Muscle layer of colon (tissue), 2 donors: ENCODE data around the gene LPIN2.
A peak's percentile ranks its signal among the peaks of the same experiment; 100 is the strongest.

Experiments used
- H3K27ac ChIP-seq: one replicate; pipeline ENCODE4 v1.7.0; 2013; ENCODE audit warnings: low read depth, mild to moderate bottlenecking, low read length, moderate library complexity
- H3K27me3 ChIP-seq, 2 donors: one replicate each; pipeline ENCODE4 v1.7.0; 2013; ENCODE audit warnings: low read length in 2 of 2, mild to moderate bottlenecking in 2 of 2; ENCODE audit not compliant: insufficient read depth in 2 of 2, control insufficient read depth in 1 of 2
- H3K36me3 ChIP-seq: one replicate; pipeline ENCODE4 v1.7.0; 2013; ENCODE audit warnings: mild to moderate bottlenecking, low read length; ENCODE audit not compliant: insufficient read depth
- H3K4me1 ChIP-seq: one replicate; pipeline ENCODE4 v1.7.0; 2013; ENCODE audit warnings: mild to moderate bottlenecking, low read length; ENCODE audit not compliant: insufficient read depth
- H3K4me3 ChIP-seq, 2 donors: one replicate each; pipeline ENCODE4 v1.7.0; 2013; ENCODE audit warnings: low read length in 2 of 2, low read depth in 1 of 2, mild to moderate bottlenecking in 1 of 2, moderate library complexity in 1 of 2
- H3K9ac ChIP-seq: one replicate; pipeline ENCODE4 v1.7.0; 2013; ENCODE audit warnings: low read length
- H3K9me3 ChIP-seq: one replicate; pipeline ENCODE4 v1.7.0; 2013; ENCODE audit warnings: mild to moderate bottlenecking, low read length
- donor health status: abdominal sarcoma.
- donor health status: Adenocarcinoma of cecum.

The LPIN2 gene, protein sequence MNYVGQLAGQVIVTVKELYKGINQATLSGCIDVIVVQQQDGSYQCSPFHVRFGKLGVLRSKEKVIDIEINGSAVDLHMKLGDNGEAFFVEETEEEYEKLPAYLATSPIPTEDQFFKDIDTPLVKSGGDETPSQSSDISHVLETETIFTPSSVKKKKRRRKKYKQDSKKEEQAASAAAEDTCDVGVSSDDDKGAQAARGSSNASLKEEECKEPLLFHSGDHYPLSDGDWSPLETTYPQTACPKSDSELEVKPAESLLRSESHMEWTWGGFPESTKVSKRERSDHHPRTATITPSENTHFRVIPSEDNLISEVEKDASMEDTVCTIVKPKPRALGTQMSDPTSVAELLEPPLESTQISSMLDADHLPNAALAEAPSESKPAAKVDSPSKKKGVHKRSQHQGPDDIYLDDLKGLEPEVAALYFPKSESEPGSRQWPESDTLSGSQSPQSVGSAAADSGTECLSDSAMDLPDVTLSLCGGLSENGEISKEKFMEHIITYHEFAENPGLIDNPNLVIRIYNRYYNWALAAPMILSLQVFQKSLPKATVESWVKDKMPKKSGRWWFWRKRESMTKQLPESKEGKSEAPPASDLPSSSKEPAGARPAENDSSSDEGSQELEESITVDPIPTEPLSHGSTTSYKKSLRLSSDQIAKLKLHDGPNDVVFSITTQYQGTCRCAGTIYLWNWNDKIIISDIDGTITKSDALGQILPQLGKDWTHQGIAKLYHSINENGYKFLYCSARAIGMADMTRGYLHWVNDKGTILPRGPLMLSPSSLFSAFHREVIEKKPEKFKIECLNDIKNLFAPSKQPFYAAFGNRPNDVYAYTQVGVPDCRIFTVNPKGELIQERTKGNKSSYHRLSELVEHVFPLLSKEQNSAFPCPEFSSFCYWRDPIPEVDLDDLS

DNA sequence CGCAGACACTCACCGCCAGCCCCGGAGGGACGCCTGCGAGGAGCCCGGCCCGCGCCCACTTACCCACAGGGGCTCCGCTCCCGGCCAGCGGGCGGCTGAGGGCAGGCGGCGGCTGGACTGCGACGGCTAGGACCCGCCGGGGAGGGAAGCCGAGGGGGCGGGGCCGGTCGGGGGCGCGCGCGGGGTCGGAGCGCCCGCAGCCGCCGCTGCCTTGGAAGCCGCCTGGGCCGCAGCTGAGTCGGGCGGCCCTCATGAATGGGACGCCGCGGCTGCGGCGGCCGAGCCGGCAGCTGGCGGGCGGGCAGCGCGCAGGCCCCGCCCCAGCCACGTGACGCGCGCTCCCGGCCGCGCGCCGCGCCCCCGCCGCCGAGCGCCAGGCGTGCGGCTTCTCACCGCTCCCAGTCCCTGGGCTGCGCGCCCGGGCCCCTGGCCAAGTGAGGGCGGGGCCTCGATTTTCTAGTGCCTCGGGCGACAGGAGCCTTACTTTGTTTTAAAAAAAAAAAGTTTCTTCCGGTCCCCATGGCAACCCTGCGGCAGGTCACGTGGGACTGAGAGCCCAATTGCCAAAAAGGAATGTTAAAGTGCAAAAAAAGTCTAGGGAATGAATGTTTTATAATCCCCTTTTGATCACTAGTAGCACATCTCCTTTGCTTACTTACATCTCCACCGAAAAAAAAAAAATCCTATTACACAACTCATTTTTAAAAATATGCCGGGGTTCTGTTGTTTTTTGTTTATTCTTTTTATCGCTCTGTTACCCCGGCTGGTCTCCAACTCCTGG lies at the start of gene LPIN2:
LPIN2 (minus strand) TSS at position 121 of the 781 bp plus-strand sequence. CDS start 52,304 bp downstream, outside the sequence.
- Histone ChIP-seq H3K4me3 (peak within 1 kb of the TSS; percentile 70 to 86), H3K4me1 (peaks cover 35% of the 10 kb centered on the region), H3K27ac (peak within 1 kb of the TSS; percentile 83), H3K9me3 (no peaks in the 10 kb centered on the region), H3K27me3 (no peaks in the 10 kb centered on the region), H3K9ac (peak within 1 kb of the TSS; percentile 53), H3K36me3 (no peaks in the 10 kb centered on the region)

DNA sequence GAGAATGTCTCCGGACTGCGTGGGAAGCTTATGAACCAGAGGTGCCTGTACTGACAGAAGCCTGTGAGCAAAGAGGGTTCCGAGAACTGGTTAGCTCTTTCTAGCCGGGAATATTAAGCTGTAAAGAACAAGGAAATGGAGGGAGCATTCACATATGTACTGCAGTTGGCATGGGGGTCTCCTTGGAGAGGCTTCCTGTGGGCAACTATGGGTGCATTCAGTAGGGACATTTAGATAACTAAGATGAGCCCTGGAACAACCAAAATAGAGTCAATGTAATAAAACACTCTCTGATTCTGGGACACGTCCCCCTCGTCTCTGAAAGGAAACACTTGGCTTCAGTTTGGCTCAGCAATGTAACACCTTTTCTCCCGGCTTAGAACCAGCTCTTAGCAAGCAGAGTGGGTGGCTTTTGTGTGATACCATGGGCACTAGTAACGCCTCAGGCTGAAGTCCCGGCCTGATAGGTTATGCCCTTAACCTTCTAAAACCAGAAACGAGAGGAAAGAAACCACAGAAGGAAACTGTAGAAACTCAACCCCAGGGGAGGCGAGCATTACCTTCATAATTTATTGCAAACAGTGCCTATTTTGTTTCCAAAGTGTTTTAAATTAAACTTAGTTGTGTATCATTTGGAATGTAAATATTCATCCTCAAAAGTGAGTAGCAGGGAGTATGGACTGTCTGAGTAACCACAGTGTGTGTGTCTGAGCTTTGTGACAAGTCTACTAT lies 48.8 kb upstream of the LPIN2 start:
- Histone ChIP-seq H3K4me1 (peaks cover 7% of the 10 kb centered on the region), H3K4me3 (no peak overlapping the region), H3K27ac (no peak overlapping the region), H3K9me3 (no peaks in the 10 kb centered on the region), H3K9ac (no peak overlapping the region), H3K36me3 (no peaks in the 10 kb centered on the region), H3K27me3 (no peaks in the 10 kb centered on the region)

DNA sequence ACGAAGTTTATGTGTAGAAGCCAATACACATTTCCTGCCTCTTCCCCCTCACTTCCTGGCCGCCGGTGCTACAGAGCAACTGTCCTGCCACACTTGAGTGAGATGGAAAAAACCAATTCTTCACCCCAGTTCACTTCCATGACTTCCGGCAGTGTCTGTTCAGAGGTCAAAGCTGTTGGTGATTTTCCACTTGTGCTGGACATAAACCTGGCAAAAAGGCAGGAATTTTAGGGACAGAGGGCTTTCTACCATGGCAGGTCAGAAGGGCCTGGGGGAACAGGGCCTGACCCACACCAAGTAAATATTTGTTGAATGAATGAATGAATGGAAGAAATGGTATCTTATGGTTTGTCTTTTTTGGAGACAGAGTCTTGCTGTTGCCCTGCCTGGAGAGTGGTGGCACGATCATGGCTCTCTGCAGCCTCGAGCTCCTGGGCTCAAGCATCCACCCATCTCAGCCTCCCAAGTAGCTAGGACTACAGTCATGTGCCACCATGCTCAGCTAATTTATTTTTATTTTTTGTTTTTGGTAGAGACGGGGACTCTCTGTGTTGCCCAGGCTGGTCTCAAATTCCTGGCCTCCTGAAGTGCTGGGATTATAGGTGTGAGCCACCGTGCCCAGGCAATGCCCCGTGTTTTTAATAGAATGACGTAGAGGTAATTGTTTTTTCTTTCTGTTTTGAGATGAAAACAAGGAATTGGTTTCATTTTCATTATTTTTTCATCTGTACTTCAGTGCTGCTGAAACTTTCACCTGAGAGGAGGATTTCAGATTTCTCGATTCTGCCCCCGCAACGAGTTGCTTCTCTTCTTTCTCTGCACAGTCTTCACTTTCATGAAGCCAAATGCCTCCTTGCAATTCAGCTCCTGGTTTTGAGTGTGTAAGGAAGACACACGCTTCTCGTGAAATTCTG lies 48.0 kb upstream of the LPIN2 start:
- Histone ChIP-seq H3K4me1 (peaks cover 7% of the 10 kb centered on the region), H3K9ac (no peak overlapping the region), H3K27me3 (no peaks in the 10 kb centered on the region), H3K9me3 (no peaks in the 10 kb centered on the region), H3K27ac (no peak overlapping the region), H3K4me3 (no peak overlapping the region), H3K36me3 (no peaks in the 10 kb centered on the region)

DNA sequence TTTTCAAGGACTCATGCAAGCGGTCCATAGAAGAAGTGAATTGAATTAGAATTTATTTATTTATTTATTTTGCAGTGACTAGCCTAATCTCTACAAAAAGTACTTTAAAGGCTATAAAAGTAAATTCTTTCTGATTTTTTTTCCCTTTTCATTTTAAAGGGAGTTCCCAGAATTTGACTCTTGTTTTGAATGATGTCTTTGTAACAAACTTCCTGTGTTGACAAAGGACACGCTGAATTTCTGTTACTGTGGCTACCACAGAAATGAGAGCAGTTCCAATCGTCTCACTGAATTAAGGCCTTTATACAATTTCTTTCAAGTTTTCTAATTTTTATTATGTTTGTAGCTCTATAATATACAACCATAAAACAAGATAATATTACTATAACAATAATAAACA lies 46.3 kb upstream of the LPIN2 start:
- H3K27ac ChIP-seq, result no peak overlapping the region
- no peak overlapping the region for H3K9ac ChIP-seq
- peaks cover 7% of the 10 kb centered on the region for H3K4me1 ChIP-seq
- H3K9me3 ChIP-seq, result no peaks in the 10 kb centered on the region
- no peaks in the 10 kb centered on the region for H3K27me3 ChIP-seq
- H3K36me3 ChIP-seq, result no peaks in the 10 kb centered on the region
- no peak overlapping the region for H3K4me3 ChIP-seq

DNA sequence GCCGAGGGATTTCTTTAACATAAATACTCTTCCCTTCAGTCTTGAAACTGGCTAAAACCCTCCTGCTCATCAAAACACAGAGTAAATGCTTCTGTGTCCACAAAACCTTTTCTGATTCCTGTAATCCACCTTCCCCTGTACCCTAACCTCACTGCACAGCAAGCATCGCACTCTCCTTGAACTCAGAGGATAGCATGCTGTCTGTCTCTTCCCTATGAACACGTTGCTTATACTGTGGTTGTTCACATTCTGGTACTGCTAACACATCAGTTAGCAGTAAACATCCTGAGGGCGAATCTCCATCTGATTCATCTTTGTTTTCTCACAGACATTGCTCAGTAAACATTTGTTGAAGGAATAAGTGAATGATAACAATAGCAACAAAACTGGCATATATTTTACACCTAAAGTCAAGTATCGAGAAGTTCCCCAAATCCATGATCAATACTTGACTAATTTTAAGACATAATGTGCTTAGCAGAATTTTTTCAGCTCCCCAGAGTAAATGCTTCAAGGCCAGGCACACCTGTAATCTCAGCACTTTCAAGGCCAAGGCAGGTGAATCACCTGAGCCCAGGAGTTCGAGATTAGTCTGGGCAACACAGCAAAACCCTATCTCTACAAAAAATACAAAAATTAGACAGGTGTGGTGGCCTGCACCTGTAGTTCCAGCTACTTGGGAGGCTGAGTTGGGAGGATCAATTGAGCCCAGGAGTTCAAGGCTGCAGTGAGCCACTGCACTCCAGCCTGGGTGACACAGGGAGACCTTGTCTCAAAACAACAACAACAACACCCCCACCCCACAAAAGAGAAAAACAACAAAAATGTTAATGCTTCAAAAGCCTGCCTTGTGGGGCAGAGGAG lies 45.6 kb upstream of the LPIN2 start:
- Histone ChIP-seq H3K9me3 (no peaks in the 10 kb centered on the region), H3K27me3 (no peaks in the 10 kb centered on the region), H3K4me3 (no peak overlapping the region), H3K9ac (no peak overlapping the region), H3K36me3 (no peaks in the 10 kb centered on the region), H3K4me1 (peaks cover 7% of the 10 kb centered on the region), H3K27ac (no peak overlapping the region)

DNA sequence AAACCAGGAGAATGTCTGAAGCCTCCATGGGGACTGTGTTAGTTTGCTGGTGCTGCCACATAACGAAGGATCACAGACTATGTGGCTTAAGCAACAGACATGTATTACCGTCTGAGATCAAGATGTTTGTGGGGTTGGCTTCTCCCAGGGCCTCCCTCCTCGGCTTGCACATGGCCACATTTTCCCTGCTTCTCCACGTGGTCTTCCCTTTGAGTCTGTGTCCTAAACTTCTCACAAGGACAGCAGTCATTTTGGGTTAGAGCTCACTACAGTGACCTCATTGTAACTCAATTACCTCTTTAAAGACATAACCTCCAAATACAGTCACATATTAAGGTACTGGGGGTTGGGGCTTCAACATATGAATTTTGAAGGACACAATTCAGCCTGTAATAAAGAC lies 44.6 kb upstream of the LPIN2 start:
- Histone ChIP-seq H3K27ac (no peak overlapping the region), H3K9ac (no peak overlapping the region), H3K9me3 (no peaks in the 10 kb centered on the region), H3K4me1 (no peaks in the 10 kb centered on the region), H3K36me3 (no peaks in the 10 kb centered on the region), H3K27me3 (no peaks in the 10 kb centered on the region), H3K4me3 (no peak overlapping the region)

DNA sequence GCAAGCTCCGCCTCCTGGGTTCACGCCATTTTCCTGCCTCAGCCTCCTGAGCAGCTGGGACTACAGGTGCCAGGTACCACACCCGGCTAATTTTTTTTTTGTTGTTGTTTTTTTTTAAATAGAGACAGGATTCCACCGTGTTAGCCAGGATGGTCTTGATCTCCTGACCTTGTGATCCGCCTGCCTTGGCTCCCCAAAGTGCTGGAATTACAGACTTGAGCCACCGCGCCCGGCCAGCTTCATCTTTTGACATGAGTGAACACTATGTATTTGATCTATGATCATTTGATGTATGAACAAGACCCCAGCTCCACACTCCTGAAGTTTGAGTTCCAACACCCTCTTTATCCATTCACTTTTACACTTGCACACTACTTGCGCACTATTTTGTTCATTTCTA lies 43.4 kb upstream of the LPIN2 start:
- H3K4me3 ChIP-seq, result no peak overlapping the region
- H3K9me3 ChIP-seq, result no peaks in the 10 kb centered on the region
- H3K27me3 ChIP-seq, result no peaks in the 10 kb centered on the region
- no peaks in the 10 kb centered on the region for H3K4me1 ChIP-seq
- no peak overlapping the region for H3K27ac ChIP-seq
- no peak overlapping the region for H3K9ac ChIP-seq
- H3K36me3 ChIP-seq, result no peaks in the 10 kb centered on the region

GRCh38 chr18:3055816-3056215 lies 42.9 kb upstream of the LPIN2 start:
- H3K4me1 ChIP-seq, result no peaks in the 10 kb centered on the region
- H3K9me3 ChIP-seq, result no peaks in the 10 kb centered on the region
- H3K36me3 ChIP-seq, result no peaks in the 10 kb centered on the region
- no peak overlapping the region for H3K9ac ChIP-seq
- no peak overlapping the region for H3K4me3 ChIP-seq
- H3K27me3 ChIP-seq, result no peaks in the 10 kb centered on the region
- no peak overlapping the region for H3K27ac ChIP-seq

DNA sequence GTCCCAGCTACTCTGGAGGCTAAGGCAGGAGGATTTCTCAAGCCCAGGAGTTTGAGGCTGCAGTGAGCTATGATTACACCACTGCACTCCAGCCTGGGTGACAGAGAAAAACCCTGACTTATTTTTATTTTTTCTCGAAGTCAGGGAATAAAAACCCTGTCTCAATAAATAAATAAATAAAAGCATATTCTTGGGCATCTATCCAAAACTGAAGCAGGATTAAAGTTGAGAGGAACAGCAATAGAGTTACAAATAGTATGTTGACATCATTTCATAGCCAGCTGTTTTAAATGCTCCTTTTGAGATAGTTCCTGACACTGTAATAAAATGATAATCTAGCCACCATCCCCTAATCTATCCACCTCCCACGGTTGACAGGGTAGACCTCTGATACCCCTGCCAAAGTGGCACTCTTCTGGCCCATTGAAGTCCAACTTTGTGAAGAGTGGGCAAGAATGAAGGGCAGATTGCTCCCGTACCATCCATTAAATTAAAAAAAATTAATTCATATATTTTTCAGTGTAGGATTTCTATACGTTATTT lies 42.3 kb upstream of the LPIN2 start:
- H3K4me1 ChIP-seq, result no peaks in the 10 kb centered on the region
- H3K36me3 ChIP-seq, result no peaks in the 10 kb centered on the region
- no peak overlapping the region for H3K27ac ChIP-seq
- H3K4me3 ChIP-seq, result no peak overlapping the region
- no peaks in the 10 kb centered on the region for H3K9me3 ChIP-seq
- H3K27me3 ChIP-seq, result no peaks in the 10 kb centered on the region
- no peak overlapping the region for H3K9ac ChIP-seq
